ENCODE results near the gene MLANA. TPM values are rescaled to one million over a fixed set of nuclear protein-coding genes. Genes with fewer than 3 reads are reported as not detected.
A peak's percentile ranks its signal among the peaks of the same experiment; 100 is the strongest.
"Not testable (repeated sequence)": the region's sequence is repeated elsewhere in the genome, so short reads cannot be mapped to it uniquely, and the experiment has no call there.

Gene MLANA
- total RNA-seq, 1 experiment from 2014 or later, result not detected

DNA sequence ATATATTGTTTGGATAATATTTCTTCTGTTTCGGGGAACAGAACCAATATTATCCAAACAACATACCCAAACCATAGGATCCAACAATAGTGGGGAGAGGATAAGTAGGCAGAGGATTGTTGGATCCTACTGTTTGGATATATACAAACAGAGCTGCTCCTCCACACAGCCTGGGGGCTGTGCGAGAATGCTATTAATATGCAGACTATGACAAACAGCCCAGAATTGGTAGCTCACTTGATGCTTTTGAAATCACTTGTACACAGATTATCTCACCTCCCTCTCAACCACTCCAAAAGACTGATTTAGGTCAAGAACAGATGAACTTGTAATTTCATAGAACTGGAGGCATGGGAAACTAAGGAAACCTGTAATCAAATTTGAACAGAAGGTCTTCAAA lies 24.4 kb upstream of the MLANA start:
- DNase-seq (ENCODE audit: low read depth), result no peak
- in situ Hi-C loops (cut with HindIII; ENCODE audit: low pct_unique_long_range_greater_than_20kb, low sequenced_read_pairs), result no loop called here

DNA sequence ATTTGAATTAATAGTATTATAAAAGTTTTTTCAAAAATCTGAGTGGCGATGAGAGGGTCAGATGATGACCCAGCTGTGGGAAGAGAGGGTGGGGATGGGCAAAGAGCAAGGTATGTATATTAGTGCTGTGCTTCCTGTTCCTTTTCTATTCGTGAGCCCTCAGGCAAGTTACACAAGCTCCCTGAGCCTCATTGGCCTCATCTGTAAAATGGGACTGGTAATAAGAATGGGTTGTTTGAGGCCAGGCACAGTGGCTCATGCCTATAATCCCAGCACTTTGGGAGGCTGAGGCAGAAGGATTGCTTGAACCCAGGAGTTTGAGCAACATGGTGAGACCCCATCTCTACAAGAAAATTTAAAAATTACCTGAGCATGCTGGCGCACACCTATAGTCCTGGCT lies 24.0 kb upstream of the MLANA start:
- no peak for DNase-seq (ENCODE audit: low read depth)
- in situ Hi-C loops (cut with HindIII; ENCODE audit: low pct_unique_long_range_greater_than_20kb, low sequenced_read_pairs), result no loop called here

DNA sequence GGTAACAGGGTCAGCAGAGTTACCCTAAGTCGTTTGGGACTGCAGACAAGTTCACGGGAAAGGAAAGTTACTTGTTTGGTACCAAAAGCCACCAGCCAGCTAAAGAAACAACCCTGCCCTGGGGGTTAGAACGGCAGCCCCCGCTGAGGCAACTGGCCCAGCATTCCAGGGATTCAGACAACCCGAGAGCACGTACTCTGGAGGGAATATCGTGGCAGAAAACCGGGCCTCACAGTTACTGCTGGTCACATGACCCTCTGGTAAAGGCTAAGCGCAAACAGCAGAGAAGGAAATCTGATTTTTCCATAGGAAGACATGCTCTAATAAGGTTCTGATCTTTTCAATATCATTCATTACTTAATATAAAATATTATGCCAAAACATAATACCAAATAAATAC lies 22.5 kb upstream of the MLANA start:
- no peak for DNase-seq (ENCODE audit: low read depth)
- in situ Hi-C loops (cut with HindIII; ENCODE audit: low pct_unique_long_range_greater_than_20kb, low sequenced_read_pairs), result no loop called here

DNA sequence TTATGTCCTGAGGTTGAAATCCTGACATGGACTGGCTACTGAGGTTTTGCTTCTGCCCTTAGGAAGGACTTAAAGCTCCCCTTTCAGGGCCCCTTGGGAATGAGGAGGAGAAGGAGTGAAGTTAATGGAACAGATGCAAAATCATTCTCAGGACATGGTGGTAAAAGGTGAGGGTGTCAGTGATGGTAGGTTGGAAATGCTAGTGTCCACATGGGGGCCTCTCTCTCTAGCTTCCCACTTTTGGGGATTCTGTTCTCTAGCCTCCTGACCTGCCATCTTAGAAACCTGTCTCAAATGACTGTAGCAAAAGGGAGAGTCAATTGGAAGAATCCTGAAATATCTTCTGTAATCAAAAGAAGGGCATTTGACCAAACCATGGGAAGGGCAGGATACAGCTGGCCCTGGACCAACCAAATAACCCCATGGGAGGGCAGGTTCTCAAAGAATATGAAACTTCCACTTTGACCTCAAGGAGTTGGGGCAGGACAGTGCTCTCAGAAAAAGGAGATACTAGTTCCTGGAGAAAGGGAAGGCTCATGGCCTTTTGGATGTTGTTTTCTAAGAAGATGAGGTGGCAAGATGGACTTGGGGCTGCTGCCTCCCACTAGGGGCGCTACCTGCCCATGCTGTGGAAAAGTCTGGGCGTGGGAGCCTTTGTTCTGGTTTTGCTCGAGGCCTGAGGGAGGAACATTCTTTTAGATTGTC lies 21.2 kb upstream of the MLANA start:
- no peak for DNase-seq (ENCODE audit: low read depth)
- in situ Hi-C loops (cut with HindIII; ENCODE audit: low pct_unique_long_range_greater_than_20kb, low sequenced_read_pairs), result no loop called here

DNA sequence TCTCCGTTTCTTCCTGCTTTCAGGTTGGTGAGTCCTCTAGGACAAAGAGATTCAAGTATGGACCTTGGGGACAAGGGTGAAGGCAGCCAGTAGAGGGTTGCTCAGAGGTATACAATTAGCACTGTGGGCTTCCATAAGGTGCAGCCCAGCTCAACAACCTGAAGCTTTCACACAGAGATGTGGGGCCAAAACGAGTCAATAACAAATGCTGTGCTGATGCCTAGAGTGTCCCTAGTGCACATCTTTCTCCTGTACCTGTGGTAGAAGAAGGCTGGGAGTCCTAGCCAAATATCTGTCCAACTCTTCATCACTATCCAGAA lies 20.7 kb upstream of the MLANA start:
- in situ Hi-C loops (cut with HindIII; ENCODE audit: low pct_unique_long_range_greater_than_20kb, low sequenced_read_pairs), result no loop called here
- DNase-seq (ENCODE audit: low read depth), result no peak

DNA sequence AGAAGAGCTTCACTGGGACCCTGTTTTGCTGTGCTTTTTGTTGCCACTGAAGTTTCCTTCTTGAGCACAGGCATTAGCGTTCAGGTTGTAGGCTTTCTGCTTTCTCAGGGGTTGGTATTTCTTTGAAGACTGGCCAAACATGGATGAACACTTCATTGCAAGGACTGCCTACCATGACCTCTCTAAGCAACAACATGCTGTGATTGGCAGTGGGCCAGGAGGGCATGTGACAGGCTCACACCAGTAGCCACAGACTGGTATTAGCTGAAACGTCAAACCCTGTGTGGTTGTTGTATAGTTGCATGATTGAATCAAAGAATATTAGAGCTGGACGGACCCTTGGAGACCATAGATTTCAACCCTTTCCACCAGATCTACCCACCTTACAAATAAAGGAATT lies 20.0 kb upstream of the MLANA start:
- in situ Hi-C loops (cut with HindIII; ENCODE audit: low pct_unique_long_range_greater_than_20kb, low sequenced_read_pairs), result no loop called here
- DNase-seq (ENCODE audit: low read depth), result peak; percentile 14

DNA sequence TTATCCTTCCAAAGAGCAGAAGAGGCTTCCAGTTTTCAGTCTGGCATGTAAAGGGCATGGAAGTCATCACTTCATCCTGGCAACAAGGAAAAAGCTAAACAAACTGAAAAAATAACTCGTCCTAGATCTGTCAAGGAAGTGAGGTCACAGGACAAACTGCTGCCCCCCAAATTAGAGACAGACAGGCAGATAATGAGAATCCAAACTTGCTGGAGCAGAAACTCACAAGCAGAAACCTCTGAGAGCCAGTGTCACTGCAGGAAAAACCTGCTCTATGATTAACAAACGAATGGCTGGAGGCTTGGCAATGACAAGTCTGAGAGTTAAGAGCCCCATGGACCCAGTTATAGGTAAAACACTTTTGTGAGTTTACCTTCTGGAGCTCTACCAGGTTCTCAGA lies 18.9 kb upstream of the MLANA start:
- in situ Hi-C loops (cut with HindIII; ENCODE audit: low pct_unique_long_range_greater_than_20kb, low sequenced_read_pairs), result no loop called here
- DNase-seq (ENCODE audit: low read depth), result no peak

DNA sequence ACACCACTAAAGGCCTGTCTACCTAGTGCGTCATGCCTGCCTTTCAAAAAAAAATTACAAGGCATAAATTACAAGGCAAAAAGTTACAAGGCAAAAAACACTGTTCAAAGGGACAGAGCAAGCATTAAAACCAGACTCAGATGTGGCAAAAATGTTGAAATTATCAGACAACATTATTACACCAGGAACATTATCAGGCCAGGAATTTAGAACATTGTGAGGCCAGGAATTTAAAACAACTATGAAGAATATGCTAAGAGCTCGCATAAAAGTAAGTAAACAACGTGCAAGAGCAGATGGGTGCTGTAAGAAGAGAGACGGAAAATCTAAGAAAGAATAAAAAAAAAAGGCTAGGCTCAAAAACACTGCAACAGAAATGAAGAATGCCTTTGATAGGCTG lies 18.2 kb upstream of the MLANA start:
- no peak for DNase-seq (ENCODE audit: low read depth)
- in situ Hi-C loops (cut with HindIII; ENCODE audit: low pct_unique_long_range_greater_than_20kb, low sequenced_read_pairs), result no loop called here

DNA sequence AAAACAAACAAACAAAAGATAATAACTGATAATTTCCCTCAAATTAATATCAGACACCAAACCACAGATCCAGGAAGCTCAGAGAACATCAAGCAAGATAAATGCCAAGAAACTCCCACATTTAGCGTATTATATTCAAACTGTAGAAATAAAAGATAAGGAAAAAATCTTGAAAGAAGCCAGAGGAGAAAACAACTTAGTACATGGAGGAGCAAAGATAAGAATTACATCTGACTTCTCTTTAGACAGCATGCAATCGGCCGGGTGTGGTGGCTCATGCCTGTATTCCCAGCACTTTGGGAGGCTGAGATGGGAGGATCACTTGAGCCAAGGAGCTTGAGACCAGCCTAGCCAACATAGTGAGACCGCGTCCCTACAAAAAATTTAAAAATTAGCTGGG lies 17.2 kb upstream of the MLANA start:
- in situ Hi-C loops (cut with HindIII; ENCODE audit: low pct_unique_long_range_greater_than_20kb, low sequenced_read_pairs), result no loop called here

DNA sequence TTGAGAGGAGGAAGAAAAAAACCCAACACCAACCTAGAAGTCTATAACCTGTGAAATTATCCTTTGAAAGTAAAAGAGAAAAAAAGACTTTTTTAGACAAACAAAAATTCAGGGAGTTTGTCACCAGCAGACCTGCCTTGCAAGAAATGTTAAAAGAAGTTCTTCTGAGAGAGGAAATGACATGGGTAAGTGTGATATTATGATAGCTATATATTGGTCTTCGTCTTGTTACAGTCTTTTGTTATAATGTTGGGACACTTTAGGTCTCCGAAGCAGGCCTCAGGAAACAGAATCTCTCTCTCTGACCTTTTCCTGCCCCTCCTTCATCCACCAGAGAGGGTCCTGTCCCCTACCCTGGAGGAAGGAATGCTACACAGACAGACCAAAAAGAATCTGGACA lies 16.6 kb upstream of the MLANA start:
- DNase-seq (ENCODE audit: low read depth), result no peak
- in situ Hi-C loops (cut with HindIII; ENCODE audit: low pct_unique_long_range_greater_than_20kb, low sequenced_read_pairs), result no loop called here

More for the DNA sequence above, 17.2 kb upstream of the MLANA start:
- no peak for DNase-seq (ENCODE audit: low read depth)

DNA sequence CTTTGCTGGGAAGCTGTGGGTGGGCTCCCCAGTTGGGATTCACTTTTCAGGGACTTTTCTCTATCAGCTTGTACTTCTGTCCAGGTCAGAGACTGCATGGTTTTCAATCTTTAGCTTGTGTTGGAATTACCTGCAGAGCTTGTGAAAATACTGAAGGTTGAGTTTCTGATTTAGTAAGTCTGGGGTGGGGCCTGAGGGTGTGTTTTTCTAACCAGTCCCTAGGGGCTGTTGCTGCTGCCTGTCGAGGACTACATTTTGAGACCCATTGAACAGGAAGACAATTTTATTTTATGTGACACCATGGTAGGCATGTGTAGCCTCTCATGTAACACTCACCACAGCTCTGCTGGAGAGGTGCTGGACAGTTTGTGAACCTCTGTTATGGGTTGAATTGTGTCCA lies 14.7 kb upstream of the MLANA start:
- in situ Hi-C loops (cut with HindIII; ENCODE audit: low pct_unique_long_range_greater_than_20kb, low sequenced_read_pairs), result no loop called here
- no peak for DNase-seq (ENCODE audit: low read depth)

DNA sequence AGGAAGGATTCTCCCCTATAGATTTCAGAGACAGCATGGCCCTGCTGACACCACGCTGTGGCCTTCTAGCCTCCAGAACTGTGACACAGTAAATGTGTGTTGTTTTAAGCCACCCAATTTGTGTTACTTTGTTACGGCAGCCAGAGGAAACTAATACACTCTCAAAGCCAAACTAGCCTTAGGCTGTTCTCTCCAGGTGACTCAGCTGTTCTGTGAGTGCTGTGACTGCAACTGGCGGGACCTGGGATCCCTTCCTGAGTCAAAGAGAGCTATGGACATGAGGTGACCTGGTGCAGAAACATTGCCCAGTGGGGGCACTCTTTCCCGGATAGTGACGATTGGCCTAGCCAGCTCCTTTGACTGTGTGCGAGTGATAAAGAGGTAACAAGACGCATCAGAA lies 14.0 kb upstream of the MLANA start:
- no peak for DNase-seq (ENCODE audit: low read depth)
- in situ Hi-C loops (cut with HindIII; ENCODE audit: low pct_unique_long_range_greater_than_20kb, low sequenced_read_pairs), result no loop called here

DNA sequence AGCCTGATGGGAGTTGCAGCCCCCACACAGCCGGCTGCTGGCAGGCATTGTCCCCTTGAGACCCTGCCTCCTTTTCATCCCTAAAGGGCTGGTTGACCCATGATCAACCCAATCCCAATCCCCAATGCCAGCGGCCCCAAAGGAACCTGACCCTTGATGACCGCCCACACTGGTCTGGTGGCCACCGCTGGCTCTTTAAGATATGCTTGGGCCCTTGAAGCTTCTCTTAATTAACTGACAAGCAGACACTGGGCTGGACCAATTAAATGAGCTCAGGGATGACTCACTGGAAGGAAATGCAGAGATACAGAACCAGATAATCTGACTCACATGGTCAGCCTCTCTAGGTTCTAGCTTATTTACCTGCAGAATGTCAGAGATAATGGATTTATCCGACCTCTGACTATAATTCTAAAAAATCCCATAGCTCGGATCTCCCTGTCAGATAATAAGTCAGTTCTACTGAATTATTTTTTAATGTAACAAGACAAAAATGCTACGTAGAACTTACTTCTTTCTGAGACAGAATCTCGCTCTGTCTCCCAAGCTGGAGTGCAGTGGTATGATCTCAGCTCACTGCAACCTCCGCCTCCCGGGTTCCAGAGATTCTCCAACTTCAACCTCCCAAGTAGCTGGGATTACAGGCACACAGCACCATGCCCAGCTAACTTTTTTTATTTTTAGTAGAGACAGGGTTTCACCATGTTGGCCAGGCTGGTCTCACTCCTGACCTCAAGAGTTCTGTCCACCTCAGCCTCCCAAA lies 11.1 kb upstream of the MLANA start:
- in situ Hi-C loops (cut with HindIII; ENCODE audit: low pct_unique_long_range_greater_than_20kb, low sequenced_read_pairs), result no loop called here
- DNase-seq (ENCODE audit: low read depth), result peak; percentile 56

DNA sequence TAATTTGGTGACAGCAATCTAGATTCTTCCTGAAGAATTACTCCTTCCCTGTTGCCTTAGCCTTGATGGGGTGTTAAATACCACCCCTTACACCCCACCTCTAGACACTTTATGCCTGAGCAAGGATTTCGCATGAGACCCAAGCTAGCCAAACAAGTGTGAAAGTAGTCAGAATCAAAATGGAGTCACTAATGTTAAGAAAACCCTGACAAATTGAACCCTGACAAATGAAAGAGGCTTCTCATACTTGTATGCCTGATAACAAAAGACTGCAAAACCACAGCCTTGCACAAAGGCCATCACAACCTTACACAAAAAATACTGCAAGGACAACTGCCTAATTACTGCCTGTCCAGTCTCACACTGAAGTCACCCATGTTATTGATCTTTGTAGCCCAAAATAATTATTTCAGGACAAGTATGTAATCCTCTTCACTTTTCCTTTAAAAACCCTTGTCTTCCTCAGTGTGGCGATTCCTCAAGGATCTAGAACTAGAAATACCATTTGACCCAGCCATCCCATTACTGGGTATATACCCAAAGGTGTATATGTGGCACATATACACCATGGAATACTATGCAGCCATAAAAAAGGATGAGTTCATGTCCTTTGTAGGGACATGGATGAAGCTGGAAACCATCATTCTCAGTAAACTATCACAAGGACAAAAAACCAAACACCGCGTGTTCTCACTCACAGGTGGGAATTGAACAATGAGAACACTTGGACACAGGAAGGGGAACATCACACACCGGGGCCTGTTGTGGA lies 8.3 kb upstream of the MLANA start:
- DNase-seq (ENCODE audit: low read depth); in situ Hi-C loops (cut with HindIII; ENCODE audit: low pct_unique_long_range_greater_than_20kb, low sequenced_read_pairs): not testable (repeated sequence)

DNA sequence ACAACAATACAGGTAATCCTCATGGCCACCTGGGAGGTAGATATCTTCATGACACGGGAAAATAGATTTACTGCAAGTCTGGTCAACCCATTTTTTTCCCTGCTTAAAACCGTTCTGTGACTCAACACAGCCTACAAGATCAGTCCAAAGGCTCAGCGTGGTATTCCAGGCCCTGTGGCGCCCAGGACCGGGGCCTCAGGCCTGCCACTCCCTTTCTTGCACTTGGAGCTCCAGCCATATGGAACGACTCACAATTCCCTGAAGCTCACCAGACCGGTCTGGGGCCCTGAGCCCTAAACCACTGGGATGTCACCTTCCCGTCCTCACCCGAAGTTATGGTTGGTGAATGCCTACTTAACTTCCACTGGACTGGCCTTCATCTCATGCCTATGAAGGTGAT lies 6.5 kb upstream of the MLANA start:
- in situ Hi-C loops (cut with HindIII; ENCODE audit: low pct_unique_long_range_greater_than_20kb, low sequenced_read_pairs), result no loop called here
- DNase-seq (ENCODE audit: low read depth), result no peak

DNA sequence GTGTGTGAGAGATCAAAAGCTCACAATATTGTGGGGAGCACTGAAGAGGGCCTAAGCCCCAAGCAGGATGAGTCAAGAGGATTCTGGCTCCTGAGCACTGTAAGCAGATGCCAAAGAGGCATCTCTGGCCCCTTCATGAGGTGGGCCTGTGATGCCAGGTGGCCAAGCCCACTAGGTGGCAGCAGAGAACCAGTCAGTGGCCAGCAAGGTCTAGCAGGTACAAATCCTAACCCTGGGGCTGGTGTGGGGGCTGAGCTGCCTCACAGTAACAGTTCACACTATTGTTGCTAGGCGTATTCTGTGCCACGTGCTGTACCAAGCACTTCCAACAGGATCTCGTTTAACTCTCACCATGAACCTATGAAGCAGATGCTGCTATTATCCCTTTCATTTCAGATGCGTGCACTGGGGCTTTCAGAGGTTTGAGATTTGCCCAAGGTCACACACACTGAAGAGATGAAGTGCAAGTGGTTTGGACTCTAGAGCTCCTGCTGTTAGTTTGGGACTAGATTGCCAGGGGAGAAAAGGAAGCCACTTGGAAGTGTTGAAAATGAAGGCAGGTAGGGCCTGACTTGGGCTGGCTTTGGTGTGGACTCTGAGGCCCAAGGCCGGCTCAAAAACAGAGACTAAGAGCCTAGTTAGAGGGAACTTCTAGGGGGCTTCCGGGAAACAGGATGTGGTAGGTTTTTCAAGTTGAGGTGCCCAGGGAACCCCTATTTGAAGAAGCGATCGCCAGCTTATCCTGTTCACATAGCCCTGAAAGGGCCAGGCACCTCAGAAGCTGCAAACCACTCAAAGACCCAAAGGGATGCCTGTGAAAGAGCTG lies 4.4 kb upstream of the MLANA start:
- in situ Hi-C loops (cut with HindIII; ENCODE audit: low pct_unique_long_range_greater_than_20kb, low sequenced_read_pairs), result no loop called here
- peak; percentile 34 for DNase-seq (ENCODE audit: low read depth)

DNA sequence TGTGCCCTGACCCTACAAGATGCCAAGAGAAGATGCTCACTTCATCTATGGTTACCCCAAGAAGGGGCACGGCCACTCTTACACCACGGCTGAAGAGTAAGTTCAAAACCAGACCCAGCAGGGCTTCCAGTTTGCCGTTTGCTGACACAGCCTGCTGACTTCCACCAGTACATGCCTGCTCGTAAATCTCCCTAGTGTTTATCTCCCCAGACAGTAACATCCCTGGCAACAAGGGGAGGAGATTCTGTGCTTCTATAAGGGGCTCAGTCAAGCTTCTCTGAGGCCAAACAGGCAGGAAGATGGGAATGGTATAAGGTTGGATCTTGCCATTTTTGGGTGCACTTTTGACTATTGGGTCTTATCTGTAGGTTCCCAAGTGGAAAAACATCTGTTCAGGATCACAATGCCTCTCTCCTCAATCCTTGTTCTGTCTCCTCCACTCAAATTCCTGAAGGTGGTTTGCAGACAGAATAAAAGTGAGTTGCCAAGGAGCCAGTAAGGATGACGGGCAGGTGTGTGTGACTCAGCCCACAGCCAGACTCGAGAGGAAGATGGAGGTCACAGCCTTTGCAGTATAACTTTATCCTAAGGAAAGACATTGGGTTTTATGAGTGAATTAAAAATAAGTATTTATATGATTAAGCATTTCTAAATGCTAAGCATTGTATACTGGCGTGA lies 1.9 kb downstream of the MLANA start:
- DNase-seq (ENCODE audit: low read depth), result no peak
- in situ Hi-C loops (cut with HindIII; ENCODE audit: low pct_unique_long_range_greater_than_20kb, low sequenced_read_pairs), result no loop called here

DNA sequence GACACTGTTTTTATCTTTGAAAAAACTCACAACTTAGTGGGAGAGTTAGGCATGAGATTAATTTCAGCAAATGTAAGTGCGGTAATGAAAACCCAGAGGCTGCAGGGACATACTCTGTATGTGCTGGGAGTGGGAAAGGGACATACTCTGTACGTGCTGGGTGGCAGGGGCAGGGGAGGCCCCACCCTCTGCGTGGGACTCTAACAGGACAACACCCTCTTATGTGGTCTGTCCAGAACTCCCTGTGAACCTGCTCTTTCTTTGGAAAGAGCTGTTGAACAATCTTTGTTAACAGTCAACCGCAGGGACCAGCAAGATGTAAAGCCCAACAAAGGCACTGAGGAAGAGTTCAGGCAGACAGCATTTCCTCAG lies 2.4 kb downstream of the MLANA start:
- DNase-seq (ENCODE audit: low read depth), result no peak
- in situ Hi-C loops (cut with HindIII; ENCODE audit: low pct_unique_long_range_greater_than_20kb, low sequenced_read_pairs), result no loop called here
